GM12873 (cell line): ENCODE measurements around the gene IQGAP3.

Source experiments
- TF ChIP-seq, protein P1 (sequence below): IDR thresholded peaks from 2 replicates; pipeline ENCODE4 v1.5.1; 2012; ENCODE audit warnings: low read depth, mild to moderate bottlenecking, moderate library complexity, low read length, control low read depth; ENCODE audit not compliant: insufficient read depth; ENCODE audit errors: missing control alignments

Gene IQGAP3

DNA sequence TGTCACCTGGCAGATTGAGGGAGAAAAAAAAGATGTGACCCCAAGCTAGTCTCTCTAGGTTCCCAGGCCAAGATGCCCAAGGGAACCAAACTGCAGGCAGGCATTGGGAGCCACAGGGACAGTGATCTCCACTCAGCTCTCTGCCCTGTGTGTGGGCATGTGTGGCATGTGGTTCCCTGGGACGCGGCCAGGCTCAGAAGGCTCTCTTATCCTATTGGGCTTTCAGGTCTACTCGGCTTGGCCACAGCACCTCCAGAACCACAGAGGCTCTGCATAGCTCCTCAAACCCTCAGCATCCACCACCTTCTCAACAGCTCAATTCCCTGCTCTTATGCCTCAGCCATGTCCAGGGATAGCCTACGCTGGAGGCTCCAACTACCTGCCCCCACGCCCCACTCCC lies 22.0 kb downstream of the IQGAP3 start:
- TF ChIP-seq, protein P1, sequence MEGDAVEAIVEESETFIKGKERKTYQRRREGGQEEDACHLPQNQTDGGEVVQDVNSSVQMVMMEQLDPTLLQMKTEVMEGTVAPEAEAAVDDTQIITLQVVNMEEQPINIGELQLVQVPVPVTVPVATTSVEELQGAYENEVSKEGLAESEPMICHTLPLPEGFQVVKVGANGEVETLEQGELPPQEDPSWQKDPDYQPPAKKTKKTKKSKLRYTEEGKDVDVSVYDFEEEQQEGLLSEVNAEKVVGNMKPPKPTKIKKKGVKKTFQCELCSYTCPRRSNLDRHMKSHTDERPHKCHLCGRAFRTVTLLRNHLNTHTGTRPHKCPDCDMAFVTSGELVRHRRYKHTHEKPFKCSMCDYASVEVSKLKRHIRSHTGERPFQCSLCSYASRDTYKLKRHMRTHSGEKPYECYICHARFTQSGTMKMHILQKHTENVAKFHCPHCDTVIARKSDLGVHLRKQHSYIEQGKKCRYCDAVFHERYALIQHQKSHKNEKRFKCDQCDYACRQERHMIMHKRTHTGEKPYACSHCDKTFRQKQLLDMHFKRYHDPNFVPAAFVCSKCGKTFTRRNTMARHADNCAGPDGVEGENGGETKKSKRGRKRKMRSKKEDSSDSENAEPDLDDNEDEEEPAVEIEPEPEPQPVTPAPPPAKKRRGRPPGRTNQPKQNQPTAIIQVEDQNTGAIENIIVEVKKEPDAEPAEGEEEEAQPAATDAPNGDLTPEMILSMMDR = no peak

DNA sequence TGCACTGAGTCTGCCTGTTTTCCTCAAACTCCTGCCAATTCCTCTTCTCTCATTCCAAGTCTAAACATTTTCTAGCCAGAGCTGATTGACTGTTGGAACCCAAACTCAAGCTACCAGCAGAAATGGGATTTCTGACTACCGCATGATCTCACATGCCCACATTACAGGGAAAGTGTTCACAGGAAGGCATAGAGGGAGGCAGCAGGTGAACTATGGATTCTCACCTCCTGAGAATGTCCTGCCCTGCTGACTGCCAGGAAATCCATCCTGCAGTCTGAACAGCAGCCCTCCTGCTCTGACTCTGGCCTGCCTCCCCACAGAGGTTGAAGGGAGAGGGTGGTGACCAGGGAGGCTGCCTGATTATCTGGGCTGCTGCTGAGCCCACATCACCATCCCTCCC lies 22.5 kb downstream of the IQGAP3 start:
- TF ChIP-seq, protein P1 = no peak

DNA sequence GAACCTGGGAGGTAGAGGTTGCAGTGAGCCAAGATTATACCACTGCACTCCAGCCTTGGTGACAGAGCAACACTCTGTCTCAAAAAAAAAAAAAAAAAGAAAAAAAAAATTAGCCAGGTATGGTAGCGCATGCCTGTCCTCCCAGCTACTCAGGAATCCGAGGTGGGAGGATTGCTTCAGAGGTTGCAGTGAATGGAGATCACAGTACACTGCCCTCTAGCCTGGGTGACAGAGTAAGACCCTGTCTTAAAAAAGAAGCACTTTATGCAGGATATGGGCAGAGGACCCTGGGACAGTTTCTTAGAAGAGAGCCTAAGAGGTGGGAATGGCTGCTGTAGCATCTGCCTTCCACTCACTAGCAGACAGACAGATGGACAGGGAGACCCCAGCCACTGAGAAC lies 23.0 kb downstream of the IQGAP3 start:
- TF ChIP-seq, protein P1 = no peak

DNA sequence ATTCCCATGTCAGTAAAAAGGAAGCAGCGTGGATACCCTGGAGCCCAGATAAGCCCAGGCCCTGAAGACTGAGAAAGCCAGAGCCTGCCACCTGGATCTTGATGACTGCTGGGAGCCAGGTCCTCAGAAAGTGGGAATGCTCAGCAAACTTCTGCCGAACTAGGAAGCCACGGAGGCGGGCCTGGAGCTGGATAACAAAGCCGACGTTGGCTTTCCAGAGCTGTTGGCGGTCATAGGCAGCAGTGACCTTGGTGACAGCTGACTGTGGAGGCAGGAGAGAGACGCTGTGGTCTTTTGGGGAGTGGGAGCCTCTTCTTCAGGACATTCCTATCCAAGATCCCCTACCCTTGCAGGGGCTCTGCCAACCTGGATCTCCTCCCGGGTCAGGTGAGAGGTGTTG lies 24.4 kb downstream of the IQGAP3 start:
- TF ChIP-seq, protein P1 = no peak

DNA sequence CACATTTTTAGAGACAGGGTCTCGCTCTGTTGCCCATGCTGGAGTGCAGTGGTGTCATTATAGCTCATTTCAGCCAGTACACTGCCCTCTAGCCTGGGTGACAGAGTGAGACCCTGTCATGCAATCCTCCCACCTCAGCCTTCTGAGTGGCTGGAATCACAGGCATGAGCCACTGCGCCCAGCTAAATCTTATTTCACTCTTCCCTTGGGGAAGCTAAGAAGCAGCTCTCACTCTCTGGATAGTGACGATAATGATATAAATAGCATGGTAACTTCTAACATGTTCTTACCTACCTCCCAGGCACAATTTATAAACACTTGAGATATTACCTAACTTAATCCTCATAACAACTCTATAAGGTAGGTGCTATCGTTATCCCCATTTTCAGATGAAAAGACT lies 24.9 kb downstream of the IQGAP3 start:
- TF ChIP-seq, protein P1 = no peak

DNA sequence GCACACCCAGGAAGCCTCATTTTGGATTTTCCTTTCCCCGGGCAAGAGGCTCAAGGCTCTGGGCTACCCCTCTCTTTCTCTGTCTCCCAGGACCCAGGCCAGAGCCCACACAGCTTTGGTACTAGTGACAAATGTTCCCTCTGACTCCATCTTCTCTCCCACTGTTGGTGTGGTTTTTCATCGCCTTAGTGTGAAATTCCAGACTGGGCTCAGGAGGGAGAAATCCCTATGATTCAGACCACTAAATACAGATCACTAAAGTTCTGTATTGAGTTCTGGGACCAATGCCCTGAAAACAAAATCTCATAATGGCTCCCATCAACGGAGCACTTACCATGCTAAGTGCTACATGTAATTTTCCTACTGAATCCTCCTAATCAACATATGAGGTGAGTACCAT lies 26.1 kb downstream of the IQGAP3 start:
- TF ChIP-seq, protein P1 = no peak

DNA sequence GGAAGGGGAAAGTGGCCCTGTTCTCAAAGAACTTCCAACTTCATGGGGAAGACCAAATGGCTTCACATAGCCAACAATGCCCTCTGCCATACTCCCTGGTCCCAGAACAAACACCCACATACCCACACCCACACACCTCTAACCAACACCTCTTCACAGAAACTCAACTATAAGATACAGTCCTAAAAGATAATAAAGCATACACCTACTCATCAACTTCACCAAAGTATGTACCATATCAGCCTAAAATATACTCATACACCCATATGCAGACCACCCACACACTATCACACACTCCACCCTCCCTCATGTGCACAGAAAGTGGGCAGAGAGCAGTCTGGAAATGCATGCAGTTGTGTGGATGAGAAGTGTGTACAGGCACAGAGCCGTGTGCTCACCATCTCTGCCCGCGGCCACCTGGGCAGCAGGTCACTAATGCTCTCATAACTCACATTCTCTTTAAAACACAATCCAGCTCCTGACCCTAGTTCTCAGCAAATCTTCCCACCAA lies 27.7 kb downstream of the IQGAP3 start:
- TF ChIP-seq, protein P1 = no peak
